GM21528 (cell line): ENCODE data around the gene AP2A2.
"Not testable (repeated sequence)": the region's sequence is repeated elsewhere in the genome, so short reads cannot be mapped to it uniquely, and the experiment has no call there.

Experiments used
- ATAC-seq: cut with Tn5 transposase; IDR thresholded peaks from one replicate; pipeline ENCODE4 v1.9.1; 2021; ENCODE audit warnings: mild to moderate bottlenecking, moderate library complexity; ENCODE audit not compliant: unreplicated experiment, low FRiP score

AP2A2 gene

DNA sequence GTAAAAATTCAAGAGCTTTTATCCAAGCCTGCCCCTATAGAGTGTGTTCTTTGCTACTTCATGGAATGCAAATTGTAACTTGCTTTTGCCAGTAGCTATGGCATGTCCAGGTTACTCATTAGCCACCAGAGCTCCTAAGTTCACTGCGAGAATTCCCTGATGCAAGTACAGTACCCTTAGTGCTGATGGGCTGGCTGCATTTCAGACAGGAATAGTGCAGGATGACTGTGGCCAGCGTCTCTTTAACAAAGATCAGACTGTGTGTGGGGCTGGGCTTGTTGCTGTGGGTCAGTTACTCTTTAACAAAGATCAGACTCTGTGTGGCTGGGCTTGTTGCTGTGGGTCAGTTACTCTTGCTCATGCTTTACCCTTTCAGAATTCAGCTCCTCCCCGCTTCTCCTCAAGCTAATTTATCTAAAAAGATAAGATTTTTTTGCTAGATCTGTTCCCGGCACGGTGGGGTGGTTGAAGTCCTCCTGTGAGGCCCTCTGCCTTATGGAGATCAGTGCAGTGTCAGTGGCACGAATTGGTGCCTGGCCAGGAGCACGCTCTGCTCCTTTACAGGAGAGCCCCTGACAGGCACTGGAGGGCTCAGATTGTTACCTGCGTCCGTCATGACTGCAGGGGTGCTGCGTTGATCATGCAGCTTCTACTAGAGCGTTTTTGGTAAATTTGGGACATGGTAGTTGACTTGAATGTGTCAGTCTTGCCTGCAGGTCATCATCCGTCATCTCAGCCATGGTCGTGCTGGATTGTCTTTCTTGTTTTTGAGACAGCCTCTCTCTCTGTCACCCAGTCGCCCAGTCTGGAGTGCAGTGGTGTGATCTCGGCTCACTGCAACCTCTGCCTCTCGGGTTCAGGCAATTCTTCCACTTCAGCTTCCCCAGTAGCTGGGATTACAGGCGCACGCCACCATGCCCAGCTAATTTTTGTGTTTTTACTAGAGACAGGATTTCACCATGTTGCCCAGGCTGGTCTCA is 27.0 kb downstream of the AP2A2 start:
- ATAC-seq, result no peak

DNA sequence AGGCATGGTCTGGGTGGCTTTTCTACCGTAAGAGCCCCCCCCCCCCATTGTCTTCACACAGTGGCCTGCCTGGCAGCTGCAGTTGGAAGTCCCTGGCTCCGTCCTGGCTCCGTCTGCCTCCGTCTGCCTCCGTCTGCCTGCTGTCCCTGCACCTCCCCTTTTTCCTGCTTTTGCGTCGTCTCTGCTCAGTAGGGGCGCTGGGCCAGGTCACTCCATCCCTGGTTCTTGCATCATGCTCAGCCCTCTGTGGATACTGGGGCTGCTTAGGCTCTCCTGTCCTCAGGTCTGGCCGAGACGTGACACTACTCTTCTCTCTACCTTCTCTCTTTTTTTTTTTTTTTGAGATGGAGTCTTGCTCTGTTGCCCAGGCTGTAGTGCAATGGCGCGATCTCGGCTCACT is 27.8 kb downstream of the AP2A2 start:
- no peak for ATAC-seq

DNA sequence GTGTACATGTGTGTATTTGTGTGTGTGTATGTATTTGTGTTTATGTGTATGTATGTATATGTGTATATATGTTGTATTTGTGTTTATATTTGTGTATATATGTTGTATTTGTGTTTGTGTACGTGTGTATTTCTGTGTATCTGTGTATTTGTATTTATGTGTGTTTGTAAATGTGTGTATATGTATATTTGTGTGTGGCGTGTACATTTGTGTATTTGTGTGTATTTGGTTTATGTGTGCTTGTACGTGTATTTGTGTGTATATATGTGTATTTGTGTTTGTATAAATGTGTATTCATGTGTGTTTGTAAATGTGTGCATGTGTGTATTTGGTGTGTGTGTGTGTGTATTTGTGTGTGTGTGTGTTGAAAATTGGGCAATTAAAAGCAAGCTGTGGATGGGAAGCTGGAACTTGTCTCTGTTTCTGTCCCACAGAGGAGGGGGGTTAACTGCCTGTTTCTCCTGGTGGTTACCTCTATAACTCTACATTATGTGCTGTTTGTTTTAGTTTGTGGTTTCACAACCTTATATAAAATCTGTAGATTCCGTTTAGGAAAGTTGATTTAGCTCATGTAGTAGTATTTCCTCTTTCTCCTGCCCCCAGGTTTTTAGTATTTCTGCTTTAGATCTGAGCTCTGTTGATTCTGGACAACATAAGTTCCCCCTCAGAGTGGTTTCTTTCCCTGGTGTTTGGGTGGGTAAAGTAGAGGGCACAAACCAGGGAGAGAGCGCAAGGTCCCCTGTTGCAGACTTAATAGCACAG is 28.9 kb downstream of the AP2A2 start:
- no peak for ATAC-seq

DNA sequence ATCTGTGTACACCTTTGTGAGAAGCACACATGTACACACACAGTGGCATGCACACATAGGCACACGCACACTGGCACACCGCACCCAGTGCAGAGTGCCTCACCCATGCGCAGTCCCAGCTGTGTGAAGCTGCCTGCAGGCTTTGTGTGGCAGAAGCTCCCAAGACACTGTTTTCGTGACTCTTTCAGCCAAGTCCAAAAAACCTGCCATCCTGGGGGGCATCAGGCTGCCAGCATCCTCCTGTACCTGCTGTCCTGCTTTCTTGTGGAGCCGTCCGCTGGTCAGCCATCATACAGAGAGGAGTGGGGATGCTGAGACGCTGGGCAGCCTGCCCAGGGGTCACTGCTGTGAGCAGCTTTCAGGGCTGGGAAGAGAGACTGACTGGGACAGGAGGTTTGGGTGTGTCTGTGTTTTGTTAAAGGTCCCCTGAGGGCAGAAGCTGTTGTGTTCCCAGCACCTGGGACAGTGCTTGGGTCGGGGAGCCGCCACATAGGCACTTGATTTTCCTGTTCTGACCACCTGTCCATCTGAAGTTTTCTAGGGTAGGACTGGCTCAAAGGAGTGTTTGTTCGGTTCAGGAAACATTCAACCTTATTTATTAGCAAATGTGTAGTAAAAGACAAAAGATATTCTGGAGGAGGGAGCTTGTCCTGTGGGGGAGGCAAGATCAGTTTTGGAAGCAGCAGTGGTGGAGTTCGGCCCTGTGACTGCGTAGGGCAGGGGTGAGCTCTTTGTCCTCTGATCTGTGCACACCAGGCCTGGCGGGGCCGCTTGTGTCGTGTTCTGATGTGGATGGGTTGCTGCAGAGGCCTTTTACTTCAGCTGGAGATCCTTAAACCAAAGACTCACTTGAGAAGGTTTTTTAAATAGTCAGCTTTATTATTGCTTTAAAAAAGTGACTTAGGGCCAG is 29.7 kb downstream of the AP2A2 start:
- no peak for ATAC-seq

DNA sequence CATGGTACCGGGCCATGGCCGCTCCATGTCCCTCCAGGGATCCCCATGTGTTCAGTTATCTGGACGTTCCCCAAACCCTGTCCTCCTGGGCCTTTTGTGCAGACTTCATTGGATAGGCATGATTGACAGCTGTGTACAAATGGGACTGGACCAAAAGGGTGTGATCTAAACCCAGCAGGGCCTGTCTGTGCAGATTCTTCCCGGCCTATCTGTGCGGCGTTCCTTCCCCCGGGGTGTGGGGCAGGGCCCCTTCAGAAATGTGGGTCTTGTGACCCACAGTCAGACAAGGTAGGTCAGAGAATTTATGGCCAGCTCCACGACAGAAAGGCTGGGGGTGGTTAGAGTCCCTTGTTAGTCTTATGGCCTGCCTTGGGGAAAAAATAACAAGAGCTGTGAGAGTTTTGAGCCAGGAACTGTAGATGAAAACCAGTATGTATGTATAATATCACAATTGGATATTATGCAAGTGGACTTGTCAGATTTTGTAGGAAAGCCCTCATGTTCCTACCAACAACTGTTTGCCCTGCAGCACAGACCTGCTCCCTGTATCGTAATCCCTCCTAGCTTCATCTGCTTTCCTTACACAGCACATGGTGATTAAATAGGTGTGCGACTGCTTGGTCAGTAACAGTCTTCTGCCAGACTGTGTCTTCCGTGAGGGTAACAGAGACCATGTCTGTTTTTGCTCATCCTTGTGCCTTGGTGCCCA is 31.7 kb downstream of the AP2A2 start:
- ATAC-seq, result no peak

DNA sequence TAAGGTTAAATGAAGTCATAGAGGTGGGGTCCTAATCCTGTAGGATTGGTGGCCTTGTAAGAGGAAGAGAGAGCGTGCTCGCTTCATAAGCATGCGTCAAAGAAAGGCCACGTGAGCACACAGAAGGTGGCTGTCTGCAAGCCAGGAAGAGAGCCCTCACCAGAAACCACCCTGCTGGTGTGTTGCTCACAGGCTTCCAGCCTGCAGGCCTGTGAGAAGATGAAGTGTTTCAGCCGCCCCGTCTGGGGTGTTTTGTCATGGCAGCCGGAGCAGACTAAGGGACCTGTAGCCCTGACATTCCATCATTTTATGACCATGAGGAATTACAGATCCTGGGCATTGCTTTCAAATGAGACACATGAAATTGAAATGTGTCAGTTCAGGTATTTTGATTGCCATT is 32.4 kb downstream of the AP2A2 start:
- ATAC-seq, result no peak

DNA sequence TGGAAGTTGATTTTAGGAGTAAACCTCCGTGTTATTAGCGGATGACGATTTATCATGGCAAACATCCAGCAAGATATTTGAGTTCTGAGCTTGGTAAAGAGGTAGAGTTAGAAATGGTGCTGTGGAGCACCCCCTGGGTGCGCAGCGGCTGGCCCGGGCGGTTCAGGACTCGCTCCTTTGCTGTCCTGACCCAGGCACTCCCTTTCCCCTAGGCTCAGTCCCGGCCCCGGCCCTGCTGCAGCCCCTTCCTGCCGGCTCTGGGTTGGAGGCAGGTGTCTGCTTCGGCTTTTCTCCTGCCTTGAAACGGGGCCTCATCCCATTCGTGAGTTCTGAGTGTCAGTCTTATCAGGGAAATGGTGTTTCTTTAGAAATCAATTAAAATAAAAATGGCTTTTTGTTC is 33.4 kb downstream of the AP2A2 start:
- no peak for ATAC-seq

DNA sequence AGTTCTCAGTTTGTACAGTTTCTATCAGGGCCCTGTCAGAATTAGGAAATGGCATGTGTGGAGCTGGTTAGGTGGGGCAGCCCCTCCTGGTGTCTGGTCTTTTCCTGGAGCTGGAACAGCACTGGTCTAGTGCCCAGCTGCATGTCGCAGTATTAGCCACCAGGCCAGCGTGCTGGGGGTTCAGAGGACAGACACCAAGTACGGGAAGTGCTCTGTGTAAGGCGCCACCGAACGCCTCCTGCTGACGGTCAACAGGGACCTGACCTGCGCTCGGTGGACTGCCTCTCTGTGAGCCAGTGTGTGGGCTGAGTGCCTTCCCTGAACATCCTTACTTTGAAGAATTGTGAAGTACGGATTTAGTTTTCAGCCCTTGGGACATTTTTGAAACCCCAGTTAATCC is 33.9 kb downstream of the AP2A2 start:
- no peak for ATAC-seq

DNA sequence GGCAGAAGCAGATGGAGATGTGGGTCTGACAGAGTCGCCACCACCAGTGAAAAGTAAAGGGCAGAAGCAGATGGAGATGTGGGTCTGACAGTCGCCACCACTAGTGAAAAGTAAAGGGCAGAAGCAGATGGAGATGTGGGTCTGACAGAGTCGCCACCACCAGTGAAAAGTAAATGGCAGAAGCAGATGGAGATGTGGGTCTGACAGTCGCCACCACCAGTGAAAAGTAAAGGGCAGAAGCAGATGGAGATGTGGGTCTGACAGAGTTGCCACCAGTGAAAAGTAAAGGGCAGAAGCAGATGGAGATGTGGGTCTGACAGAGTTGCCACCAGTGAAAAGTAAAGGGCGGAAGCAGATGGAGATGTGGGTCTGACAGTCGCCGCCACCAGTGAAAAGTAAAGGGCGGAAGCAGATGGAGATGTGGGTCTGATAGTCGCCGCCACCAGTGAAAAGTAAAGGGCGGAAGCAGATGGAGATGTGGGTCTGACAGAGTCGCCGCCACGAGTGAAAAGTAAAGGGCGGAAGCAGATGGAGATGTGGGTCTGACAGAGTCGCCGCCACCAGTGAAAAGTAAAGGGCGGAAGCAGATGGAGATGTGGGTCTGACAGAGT is 35.7 kb downstream of the AP2A2 start:
- ATAC-seq, result not testable (repeated sequence)

DNA sequence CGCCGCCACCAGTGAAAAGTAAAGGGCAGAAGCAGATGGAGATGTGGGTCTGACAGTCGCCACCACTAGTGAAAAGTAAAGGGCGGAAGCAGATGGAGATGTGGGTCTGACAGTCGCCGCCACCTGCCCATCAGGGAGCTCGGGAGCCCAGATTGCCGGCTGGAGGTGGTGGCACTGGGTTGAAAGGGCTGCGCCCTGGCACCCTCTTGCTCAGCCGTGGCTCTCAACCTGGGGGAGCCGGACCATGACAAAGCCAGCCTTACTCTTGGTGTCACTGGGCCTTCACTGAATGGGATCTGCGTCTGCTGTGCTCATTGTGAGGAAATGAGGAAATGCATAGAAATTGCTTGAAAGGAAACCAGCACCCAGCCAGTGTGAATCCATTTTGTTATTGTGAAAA is 36.3 kb downstream of the AP2A2 start:
- no peak for ATAC-seq

DNA sequence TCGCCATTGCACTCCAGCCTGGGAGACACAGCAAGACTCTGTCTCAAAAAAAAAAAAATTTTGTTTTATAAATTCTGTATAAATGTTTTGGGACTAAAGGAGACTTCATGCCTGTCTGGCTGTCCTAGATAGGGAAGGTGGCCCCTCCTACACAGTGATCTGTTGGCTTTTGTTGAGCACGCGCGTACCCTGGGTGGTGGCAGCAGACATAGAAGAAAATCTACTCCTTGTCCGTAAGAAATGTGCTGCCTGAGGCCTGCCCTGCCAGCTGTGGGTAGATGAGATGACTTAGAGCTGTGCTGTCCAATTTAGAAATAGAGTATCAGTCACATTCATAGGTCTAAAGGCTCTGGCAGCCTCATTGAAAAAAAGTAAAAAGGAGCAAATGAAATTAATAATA is 37.0 kb downstream of the AP2A2 start:
- ATAC-seq, result no peak

DNA sequence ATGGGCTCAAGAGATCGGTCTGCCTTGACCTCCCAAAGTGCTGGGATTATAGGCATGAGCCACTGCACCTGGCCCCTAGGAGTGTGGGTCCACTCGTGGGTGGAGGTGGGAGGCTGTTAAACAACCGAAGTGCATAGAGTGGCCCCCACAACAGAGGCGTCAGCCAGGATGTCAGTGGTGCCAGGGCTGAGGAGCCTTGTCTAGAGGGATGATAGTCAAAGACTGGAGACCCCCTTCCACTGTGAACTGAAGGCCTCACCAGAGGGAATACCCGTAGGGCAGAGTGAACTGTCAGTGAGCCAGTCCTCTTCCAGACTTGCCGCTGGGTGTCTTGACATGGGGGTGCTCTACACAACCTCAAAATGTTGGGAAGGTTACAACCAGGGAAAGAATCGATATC is 38.2 kb downstream of the AP2A2 start:
- no peak for ATAC-seq

DNA sequence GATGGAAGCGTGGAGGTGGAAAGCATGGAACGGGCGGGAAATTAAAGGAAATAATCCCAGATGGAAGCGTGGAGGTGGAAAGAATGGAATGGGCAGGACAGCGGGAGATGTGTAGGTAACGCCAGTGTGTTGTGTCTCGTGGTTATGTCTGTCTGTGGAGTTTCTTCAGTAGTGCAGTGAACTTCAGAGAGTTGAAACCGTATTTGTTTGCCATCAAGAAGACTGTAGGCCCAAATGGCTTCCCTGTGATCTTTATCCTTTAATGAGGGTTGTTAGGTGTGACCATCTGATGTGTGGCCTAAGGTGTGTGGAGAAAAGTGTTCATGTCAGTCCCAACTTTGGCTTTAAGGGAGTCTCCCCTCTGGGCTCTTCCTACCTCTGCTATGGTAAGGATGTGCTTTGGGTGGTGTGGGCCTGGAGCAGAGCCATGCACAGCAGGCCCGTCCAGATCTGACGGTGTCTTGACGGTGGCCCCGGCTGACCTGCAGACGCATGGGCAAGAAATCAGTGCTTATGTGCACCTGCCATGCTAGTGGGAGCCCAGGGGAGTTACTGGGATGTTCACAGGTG is 39.6 kb downstream of the AP2A2 start:
- ATAC-seq, result no peak

DNA sequence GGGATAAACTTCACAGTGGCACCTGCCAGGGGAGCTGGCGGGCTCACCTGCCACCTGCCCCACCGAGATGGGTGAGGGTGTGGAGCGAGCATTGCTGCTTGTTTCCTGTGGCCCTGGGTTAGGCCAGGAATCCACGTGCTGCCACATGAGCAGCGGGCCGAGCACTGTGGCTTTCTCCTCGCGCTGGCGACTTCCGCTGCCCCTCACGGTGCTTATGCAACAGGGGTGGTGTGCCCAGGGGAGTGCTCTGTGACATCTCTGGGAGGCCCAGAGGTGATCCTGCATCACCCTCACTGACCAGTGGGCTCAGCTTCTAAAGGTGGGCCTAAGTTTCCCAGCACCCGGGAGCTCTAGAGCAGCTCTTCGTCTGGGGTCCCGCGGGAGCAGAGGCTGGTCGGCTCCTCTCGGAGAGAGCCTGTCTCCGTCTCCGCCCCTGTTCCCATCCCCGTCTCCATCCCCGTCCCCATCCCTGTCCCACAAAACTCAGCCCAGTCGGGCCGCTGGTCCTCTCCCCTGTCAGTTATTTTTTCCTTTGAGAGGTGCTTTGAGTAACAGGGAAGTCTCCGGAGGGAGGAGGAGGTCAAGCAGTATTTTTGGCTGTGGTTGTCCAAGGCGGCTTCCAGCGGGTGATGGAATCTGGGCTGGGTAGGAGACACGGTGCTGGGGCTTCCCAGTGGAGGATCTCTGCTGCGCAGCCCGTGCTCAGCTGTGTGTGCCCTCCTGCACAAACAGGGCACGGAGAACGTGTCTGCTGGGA is 42.5 kb downstream of the AP2A2 start:
- ATAC-seq, result no peak

DNA sequence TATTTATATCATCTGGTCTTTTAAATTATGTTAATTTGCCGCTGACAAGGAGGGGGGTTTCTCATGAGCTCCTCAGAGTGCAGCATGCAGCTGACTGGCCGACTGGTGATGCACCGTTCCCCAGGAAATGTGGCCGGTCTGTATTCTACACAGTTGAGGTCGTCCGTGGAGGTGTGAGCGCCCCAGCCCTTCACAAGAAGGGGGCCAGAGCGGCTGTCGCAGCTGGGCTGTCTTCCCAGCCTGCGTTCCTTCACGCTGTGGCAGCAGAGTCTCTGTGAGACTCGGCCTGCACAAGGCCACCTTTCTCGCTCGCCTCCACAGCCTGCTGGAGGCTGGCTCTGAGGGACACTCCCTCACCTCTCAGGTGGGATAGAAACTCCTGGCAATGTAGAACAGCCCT is 43.2 kb downstream of the AP2A2 start:
- no peak for ATAC-seq

DNA sequence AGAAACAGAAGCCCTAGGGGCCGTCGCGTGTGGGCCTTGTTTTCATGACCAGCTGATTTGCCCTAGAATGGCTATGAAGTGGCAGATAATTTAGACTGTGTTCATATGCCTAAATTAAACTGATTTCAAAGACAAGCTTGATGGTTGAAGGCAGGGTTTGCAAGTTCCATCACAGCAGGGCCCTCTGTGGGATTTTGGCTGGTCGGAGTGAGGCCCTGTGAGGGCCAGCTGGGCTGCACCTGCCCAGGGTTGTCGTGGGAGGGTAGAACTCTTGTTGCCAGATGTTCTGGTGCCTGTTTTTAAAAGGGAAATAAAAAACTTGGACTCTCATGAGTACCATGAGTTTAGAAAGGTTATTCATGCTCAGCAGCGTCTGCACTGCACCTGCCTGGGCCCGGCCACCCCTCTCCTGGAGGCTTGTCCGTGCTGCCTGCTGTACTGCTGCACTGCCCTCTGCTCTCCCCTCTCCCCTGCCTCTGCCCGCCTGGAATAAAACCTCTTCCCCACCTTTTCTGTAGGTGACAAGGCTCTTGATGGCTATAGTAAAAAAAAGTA is 44.1 kb downstream of the AP2A2 start:
- no peak for ATAC-seq

DNA sequence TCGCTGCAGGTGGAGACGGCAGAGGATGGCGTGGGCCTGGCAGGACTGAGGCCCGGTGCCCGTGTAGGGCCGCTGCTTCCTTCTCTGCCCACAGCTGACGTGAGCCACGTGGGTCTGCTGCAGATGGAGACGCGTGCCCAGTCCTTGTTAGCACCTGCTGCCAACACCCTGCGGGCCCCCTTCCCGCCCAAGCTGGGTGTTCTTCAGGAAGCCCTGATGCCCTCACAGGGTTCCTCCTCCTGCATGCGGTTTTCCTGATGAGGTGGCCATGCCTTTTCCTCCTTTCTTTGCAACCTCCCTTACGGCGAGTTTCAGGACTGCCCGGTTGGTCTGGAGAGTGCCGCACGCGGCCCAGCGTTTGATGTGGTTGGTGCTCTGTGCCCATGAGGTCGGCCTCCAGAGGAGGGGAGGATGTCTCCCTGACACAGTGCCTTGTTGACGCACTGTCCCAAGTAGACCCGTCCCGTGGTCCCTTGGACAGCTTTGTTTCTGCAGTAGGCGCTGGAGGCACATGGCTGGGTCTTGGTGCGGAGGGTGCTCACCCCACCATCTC is 44.7 kb downstream of the AP2A2 start:
- no peak for ATAC-seq

DNA sequence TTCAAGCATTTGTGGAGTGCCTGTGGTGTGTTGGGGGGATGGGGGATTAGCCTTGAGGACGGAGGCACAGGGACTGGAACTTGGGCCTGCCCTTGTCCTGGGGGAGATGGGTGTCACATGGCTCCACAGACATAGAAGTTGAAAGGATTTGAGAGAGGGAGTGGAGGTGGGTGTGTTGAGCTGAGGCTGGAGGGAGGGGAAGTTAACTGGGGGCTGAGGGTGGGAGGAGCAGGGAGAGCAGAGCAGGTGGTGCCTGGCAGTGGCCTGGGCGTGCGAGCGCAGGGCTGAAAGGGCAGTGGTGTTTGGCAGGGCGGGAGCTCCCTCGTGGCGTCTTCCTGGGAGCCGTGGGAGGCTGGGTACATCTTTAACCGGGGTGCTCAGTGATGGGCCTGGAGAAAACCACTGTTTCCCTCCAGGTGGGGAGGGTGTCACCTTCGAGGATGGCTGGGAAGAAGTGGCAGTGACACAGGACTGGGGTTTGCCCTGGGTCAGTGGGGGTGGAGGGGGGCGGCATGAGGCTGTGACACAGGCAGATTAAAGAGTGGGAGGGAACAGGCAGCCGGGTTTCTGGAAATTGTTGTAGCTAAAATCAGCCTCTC is 45.5 kb downstream of the AP2A2 start:
- no peak for ATAC-seq
